Progenitor cell of endocrine pancreas (in vitro differentiated cells): Measurements from ENCODE around the gene GAST. TPM values are rescaled to one million over a fixed set of nuclear protein-coding genes. Genes with fewer than 3 reads are reported as not detected.

Experiments
- DNase-seq: peaks from one replicate; pipeline ENCODE4 v3.0.0; 2021; ENCODE audit warnings: low spot score; ENCODE audit not compliant: unreplicated experiment
- H3K27ac Mint-ChIP-seq: 2 replicates; pipeline ENCODE4 v1.8.0; 2021; ENCODE audit warnings: mild to moderate bottlenecking, moderate library complexity, mixed read lengths
- H3K27me3 Mint-ChIP-seq: 2 replicates; pipeline ENCODE4 v1.8.0; 2021; ENCODE audit warnings: mixed read lengths
- H3K36me3 Mint-ChIP-seq: 2 replicates; pipeline ENCODE4 v1.8.0; 2022; ENCODE audit warnings: mixed read lengths; ENCODE audit not compliant: insufficient read depth
- H3K4me1 Mint-ChIP-seq: 2 replicates; pipeline ENCODE4 v1.8.0; 2021; ENCODE audit warnings: low read depth, mixed read lengths
- H3K4me3 Mint-ChIP-seq: 2 replicates; pipeline ENCODE4 v1.8.0; 2021; ENCODE audit warnings: low read depth, mild to moderate bottlenecking, moderate library complexity, mixed read lengths
- H3K9me3 Mint-ChIP-seq: 2 replicates; pipeline ENCODE4 v1.8.0; 2021; ENCODE audit warnings: low read depth, mixed read lengths
- CTCF ChIP-seq: fragments of 200-600 bp; sonication (generic); IDR thresholded peaks from one replicate; pipeline ENCODE4 v1.5.0; 2021; ENCODE audit warnings: antibody characterized with exemption, mild to moderate bottlenecking; ENCODE audit not compliant: unreplicated experiment
- total RNA-seq: library from RNA; stranded (reverse); gene quantifications from 2 replicates; pipeline ENCODE4 v1.2.1, GENCODE V29; 2021

The GAST gene
- total RNA-seq, 1 donor from 2014 or later = 28.1 TPM

GRCh38 chr17:41690497-41690896, 21.6 kb upstream of the GAST start:
- no peaks in the 10 kb centered on the region for H3K27me3 Mint-ChIP-seq
- peaks cover 14% of the 10 kb centered on the region for H3K4me1 Mint-ChIP-seq
- H3K9me3 Mint-ChIP-seq = no peaks in the 10 kb centered on the region
- DNase-seq = no peak
- peak overlapping the region; percentile 100 for H3K27ac Mint-ChIP-seq
- peak overlapping the region; percentile 97 for H3K4me3 Mint-ChIP-seq
- H3K36me3 Mint-ChIP-seq = peaks cover 28% of the 10 kb centered on the region
- TF ChIP-seq CTCF = no peak

- H3K27ac Mint-ChIP-seq = peak overlapping the region; percentile 100
- DNase-seq = no peak
- peak overlapping the region; percentile 97 for H3K4me3 Mint-ChIP-seq
- H3K4me1 Mint-ChIP-seq = peaks cover 14% of the 10 kb centered on the region
- TF ChIP-seq CTCF = no peak
- no peaks in the 10 kb centered on the region for H3K9me3 Mint-ChIP-seq
- H3K27me3 Mint-ChIP-seq = no peaks in the 10 kb centered on the region
- H3K36me3 Mint-ChIP-seq = peaks cover 30% of the 10 kb centered on the region
Observed at GRCh38 chr17:41691031-41691777, 20.9 kb upstream of the GAST start.

GRCh38 chr17:41692722-41693521, 19.2 kb upstream of the GAST start:
- Mint-ChIP-seq H3K4me1 (peaks cover 11% of the 10 kb centered on the region), H3K4me3 (no peak overlapping the region), H3K9me3 (no peaks in the 10 kb centered on the region), H3K27ac (peak overlapping the region; percentile 81), H3K36me3 (peaks cover 30% of the 10 kb centered on the region), H3K27me3 (no peaks in the 10 kb centered on the region)
- no peak for TF ChIP-seq CTCF
- no peak for DNase-seq

- peaks cover 24% of the 10 kb centered on the region for H3K36me3 Mint-ChIP-seq
- no peak overlapping the region for H3K27ac Mint-ChIP-seq
- no peak for DNase-seq
- peaks cover 2% of the 10 kb centered on the region for H3K4me1 Mint-ChIP-seq
- no peaks in the 10 kb centered on the region for H3K9me3 Mint-ChIP-seq
- no peaks in the 10 kb centered on the region for H3K27me3 Mint-ChIP-seq
- TF ChIP-seq CTCF = no peak
- H3K4me3 Mint-ChIP-seq = no peak overlapping the region
Observed at GRCh38 chr17:41695134-41695661, 16.9 kb upstream of the GAST start.

- Mint-ChIP-seq H3K27me3 (no peaks in the 10 kb centered on the region), H3K9me3 (no peaks in the 10 kb centered on the region), H3K27ac (peak overlapping the region; percentile 25), H3K4me3 (no peak overlapping the region), H3K36me3 (peaks cover 17% of the 10 kb centered on the region), H3K4me1 (peaks cover under 1% of the 10 kb centered on the region)
- DNase-seq = peak; percentile 50
- TF ChIP-seq CTCF = peak; percentile 89
Observed at GRCh38 chr17:41695954-41696757, 16.0 kb upstream of the GAST start.
